Measurements from ENCODE around the gene TPST2. TPM values are rescaled to one million over a fixed set of nuclear protein-coding genes. Genes with fewer than 3 reads are reported as not detected.

TPST2 gene
- total RNA-seq, 4 donors from 2014 or later, result 32.3 to 110 (median 65.4) TPM

- H3K36me3 ChIP-seq, result no peaks in the 10 kb centered on the region
- no peaks in the 10 kb centered on the region for H3K4me1 ChIP-seq
- intact Hi-C loops (cut with DNase I; ENCODE audit: low total_unique reads), result no loop called here
- peak in 1 of 2 donors; percentile 6 for DNase-seq
- no peak within 1 kb of the TSS for H3K4me3 ChIP-seq
- no peaks in the 10 kb centered on the region for H3K9me3 ChIP-seq
- in situ Hi-C loops (cut with MboI; ENCODE audit: low sequenced_read_pairs in 4 of 4), result no loop called here
- TF ChIP-seq CTCF (IDR thresholded peaks at IDR 0.05 in 4 of 5, conservative IDR thresholded peaks at IDR 0.05 in 1 of 5) (no peak), POLR2A (IDR thresholded peaks at IDR 0.05) (no peak)
- ATAC-seq, result no peak
- H3K27me3 ChIP-seq, result peaks cover 0 to 10% (median 7%) of the 10 kb centered on the region in 3 donors
- no peak within 1 kb of the TSS for H3K27ac ChIP-seq
Observed at GRCh38 chr22:26617271-26618199, 27.6 kb upstream of the TPST2 start, which contains the start of gene CRYBB1. Gene CRYBB1, minus strand, starts transcription at chr22:26618027. Its CDS starts 1,708 bp downstream, at chr22:26616319.

DNA sequence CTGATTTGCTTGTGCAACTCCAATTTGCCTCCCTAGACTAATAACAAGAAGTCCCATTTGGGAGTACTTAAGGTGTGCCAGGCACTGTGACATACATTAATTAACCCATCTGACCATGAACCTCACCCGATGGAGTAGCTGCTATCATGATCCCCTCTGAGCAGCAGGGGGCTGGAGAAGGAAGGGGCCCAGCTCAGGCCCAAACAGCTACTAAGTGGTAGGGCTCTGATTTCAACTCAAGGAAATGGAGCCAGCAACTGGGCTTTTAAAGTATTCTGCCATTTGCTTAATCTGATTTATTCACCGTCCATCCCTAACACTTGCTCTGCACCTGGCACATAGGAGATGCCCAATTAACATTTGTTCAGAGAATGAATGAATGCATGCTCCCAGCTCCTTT lies 26.7 kb upstream of the TPST2 start:
- H3K27me3 ChIP-seq, result peaks cover 0 to 10% (median 8%) of the 10 kb centered on the region in 3 donors
- no peak overlapping the region for H3K27ac ChIP-seq
- TF ChIP-seq CTCF (IDR thresholded peaks at IDR 0.05 in 4 of 5, conservative IDR thresholded peaks at IDR 0.05 in 1 of 5) (no peak), POLR2A (IDR thresholded peaks at IDR 0.05) (no peak)
- DNase-seq (no peak), ATAC-seq (no peak)
- intact Hi-C loops (cut with DNase I; ENCODE audit: low total_unique reads) (no loop called here), in situ Hi-C loops (cut with MboI; ENCODE audit: low sequenced_read_pairs in 4 of 4) (no loop called here)
- no peaks in the 10 kb centered on the region for H3K9me3 ChIP-seq
- no peaks in the 10 kb centered on the region for H3K36me3 ChIP-seq
- no peaks in the 10 kb centered on the region for H3K4me1 ChIP-seq
- no peak overlapping the region for H3K4me3 ChIP-seq

GRCh38 chr22:26615830-26616435 lies 26.0 kb upstream of the TPST2 start:
- peaks cover 0 to 10% (median 8%) of the 10 kb centered on the region in 3 donors for H3K27me3 ChIP-seq
- in situ Hi-C loops (cut with MboI; ENCODE audit: low sequenced_read_pairs in 4 of 4), result no loop called here

GRCh38 chr22:26615149-26615548 lies 25.2 kb upstream of the TPST2 start:
- no peaks in the 10 kb centered on the region for H3K9me3 ChIP-seq
- no peak for TF ChIP-seq CTCF (IDR thresholded peaks at IDR 0.05 in 4 of 5, conservative IDR thresholded peaks at IDR 0.05 in 1 of 5)
- TF ChIP-seq POLR2A (IDR thresholded peaks at IDR 0.05), result no peak
- intact Hi-C loops (cut with DNase I; ENCODE audit: low total_unique reads) (no loop called here), in situ Hi-C loops (cut with MboI; ENCODE audit: low sequenced_read_pairs in 4 of 4) (no loop called here)
- no peak for DNase-seq
- ATAC-seq, result no peak
- H3K27me3 ChIP-seq, result peaks cover 0 to 10% (median 8%) of the 10 kb centered on the region in 3 donors
- no peak overlapping the region for H3K4me3 ChIP-seq
- H3K4me1 ChIP-seq, result no peaks in the 10 kb centered on the region
- H3K36me3 ChIP-seq, result no peaks in the 10 kb centered on the region
- H3K27ac ChIP-seq, result no peak overlapping the region

More at GRCh38 chr22:26615830-26616435, 26.0 kb upstream of the TPST2 start:
- intact Hi-C loops (cut with DNase I; ENCODE audit: low total_unique reads), result no loop called here
- Histone ChIP-seq H3K36me3 (no peaks in the 10 kb centered on the region), H3K4me1 (no peaks in the 10 kb centered on the region), H3K27ac (no peak overlapping the region), H3K4me3 (no peak overlapping the region), H3K9me3 (no peaks in the 10 kb centered on the region)
- no peak for DNase-seq
- no peak for ATAC-seq
- TF ChIP-seq CTCF (IDR thresholded peaks at IDR 0.05 in 4 of 5, conservative IDR thresholded peaks at IDR 0.05 in 1 of 5) (no peak), POLR2A (IDR thresholded peaks at IDR 0.05) (no peak)
